Activated gamma-delta T cell (primary cell): ENCODE data around the gene BHLHE41.

Experiments
- DNase-seq: peaks from one replicate; lab custom pipeline; 2025; lab: John Stamatoyannopoulos, UW

The BHLHE41 gene

GRCh38 chr12:26134540-26134939 lies 9.7 kb upstream of the BHLHE41 start:
- DNase-seq = no peak

DNA sequence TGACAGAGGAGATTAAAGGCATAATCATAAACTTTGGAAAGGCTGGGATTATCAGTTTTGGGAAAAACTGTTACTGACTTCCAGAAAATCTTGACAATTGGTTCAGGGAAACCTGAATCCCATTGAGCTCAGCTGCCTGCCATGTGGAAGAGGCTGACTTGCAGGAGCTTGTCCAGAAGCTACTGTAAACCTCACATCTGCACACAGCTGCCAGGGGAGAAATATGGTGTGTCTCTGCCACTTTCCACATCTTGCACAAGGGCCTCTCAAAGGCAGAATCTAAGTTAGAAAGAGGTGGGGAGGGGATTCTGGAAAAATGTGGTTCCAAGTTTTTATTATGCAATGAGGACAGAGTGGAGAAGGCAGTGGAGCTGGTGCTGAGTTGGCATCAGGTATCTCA lies 8.7 kb upstream of the BHLHE41 start:
- DNase-seq = no peak

GRCh38 chr12:26132866-26133265 lies 8.0 kb upstream of the BHLHE41 start:
- DNase-seq = no peak

- no peak for DNase-seq
Measured at GRCh38 chr12:26131936-26132335, 7.1 kb upstream of the BHLHE41 start.

DNA sequence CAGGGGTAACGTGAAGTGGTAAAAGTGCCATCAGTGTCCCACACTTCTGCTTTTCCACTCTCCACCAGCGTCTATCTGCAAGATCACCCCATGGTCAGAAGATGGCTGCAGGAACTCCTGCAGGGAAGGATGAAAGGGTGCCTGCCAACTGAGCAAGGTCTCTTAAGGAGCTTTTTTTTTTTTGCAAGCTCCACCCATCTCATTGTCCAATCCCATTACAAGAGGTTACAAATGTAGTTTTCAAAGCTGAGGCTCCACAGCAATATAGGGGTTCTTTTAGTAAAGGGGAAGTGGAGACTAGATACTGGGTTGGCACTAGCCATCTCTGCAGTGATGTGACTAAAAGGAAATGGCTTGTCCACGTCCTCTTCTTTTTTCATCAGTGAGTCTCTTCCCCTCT lies 5.9 kb upstream of the BHLHE41 start:
- DNase-seq = no peak

DNA sequence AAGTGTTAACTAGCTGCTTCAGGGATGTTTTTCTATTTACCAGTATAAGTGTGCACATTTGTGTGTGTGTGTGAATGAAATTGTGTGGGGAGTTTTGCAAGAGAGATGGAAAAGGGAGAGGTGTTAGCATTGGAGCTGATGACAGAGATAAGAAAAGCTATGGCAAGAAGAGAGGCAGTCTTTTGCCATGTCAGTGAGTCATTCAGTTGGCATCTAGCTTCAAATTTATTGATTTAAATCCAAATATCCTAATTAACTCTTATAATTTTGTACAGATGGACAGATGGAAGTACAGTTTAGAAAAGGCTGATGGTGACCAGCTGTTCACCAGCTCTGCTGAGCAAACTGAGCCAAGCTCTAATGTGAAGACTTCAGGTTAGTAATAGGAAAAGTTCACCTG lies 3.3 kb upstream of the BHLHE41 start:
- DNase-seq = no peak

- no peak for DNase-seq
Measured at GRCh38 chr12:26127404-26127803, 2.6 kb upstream of the BHLHE41 start.

DNA sequence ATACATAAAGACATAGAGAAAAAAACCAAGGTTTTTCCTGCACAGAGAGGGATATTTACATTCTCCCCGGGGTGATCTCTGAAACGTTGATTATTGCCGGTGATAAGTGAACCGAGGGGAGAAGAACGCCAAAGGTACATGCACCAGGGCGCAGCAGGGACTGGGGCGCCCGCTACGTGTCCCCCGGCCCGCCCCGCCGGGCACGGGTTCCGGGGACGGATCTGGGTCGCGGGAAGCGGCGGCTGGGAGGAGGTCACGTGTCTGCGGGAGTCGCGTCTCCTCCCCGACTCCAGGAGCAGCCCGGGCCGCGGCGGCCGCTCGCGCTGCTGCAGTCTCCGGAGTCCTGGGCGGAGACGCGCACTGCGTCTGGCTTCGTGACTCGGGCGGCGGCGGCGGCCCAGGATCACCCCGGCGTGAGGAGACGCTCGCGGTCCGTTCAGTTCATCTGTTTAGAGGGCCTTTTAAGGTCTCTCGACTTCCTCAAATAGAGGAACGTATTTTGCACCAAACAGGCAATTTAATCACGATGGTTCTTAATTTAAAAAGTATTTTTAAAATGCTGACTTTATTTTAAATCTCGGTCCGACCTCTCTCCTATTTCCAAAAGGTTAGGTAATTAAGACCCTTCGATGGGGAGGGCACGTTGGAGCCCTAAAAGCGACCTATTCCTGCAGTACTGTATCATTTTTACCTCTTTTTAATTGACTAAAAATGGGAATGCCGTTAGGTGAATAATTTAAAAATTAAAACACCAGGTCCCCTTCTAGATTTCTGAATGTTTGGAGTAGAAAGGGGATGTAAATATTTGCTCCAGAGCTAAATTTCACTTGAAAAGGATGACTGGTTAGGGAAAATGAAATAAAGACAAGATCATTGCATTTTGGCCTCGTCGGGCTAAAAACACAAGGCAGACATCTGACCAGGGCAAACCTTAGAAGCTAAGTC lies 1.8 kb upstream of the BHLHE41 start:
- peak; percentile 14 for DNase-seq

GRCh38 chr12:26125400-26126339 lies 833 bp upstream of the BHLHE41 start:
- no peak for DNase-seq

DNA sequence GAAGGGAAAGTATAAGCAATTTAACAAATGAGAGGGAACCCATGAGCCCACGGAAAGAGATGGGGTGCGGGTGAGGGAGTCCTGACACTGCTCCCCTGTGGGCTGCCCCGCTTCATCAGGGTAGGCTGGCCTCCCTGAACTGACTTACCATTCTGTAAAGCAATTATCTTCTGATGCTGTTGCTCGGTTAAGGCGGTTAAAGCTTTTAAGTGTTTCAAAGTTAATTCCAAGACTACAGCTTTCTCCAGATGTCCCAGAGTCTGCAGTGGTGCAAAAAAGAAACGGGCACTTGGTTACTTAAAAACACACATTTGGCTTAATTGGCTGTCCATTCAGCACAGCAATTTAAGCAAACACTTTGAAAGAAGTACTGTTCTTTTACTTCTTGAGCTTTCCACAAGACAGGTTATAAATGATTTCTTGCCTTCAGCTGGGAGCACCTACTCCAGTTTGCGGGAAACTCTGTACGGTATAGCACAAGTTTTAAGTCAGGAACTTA lies 1.3 kb downstream of the BHLHE41 start:
- DNase-seq = no peak

GRCh38 chr12:26122681-26123481 lies 2.0 kb downstream of the BHLHE41 start:
- DNase-seq = peak; percentile 13

GRCh38 chr12:26122061-26122680 lies 2.7 kb downstream of the BHLHE41 start:
- no peak for DNase-seq

DNA sequence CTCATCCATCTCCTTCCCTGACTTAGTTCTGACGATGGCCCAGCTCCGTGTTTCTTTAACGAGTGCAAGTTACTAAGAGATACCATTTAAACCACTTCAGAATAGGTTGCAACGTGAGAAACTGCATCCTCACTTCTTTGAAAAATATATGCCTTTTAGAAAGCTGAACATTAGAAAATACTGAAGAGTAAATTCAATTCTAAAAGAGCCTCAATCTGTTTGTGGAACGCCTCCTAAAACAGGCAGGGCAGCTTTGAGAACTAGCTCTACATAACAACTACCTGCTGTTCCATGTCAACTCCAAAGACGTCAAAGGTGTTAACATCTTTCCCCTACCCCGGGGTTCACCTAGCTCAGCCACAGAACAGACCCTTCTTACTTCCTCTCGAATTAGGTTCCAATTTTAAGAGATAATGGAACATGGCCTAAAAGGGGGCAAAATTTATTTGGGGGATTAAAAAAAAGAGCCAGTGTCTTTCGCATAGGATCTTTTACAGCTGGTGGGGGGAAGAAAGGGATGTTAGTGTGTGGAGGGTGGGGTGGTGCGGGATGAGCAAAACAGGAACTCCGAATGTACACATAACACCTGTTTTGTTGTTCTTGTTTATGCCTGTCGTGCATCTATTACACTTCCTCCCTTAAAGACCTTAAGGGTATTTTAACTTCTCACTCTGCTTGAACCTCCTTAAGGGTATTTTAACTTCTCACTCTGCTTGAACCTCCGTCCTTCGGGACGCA lies 3.3 kb downstream of the BHLHE41 start:
- no peak for DNase-seq

GRCh38 chr12:26120561-26121274 lies 4.1 kb downstream of the BHLHE41 start:
- no peak for DNase-seq

GRCh38 chr12:26119391-26119989 lies 5.3 kb downstream of the BHLHE41 start:
- no peak for DNase-seq

- no peak for DNase-seq
Measured at GRCh38 chr12:26118308-26118707, 6.5 kb downstream of the BHLHE41 start.

- DNase-seq = no peak
Measured at GRCh38 chr12:26116829-26117715, 7.8 kb downstream of the BHLHE41 start.

GRCh38 chr12:26114720-26115401 lies 10.0 kb downstream of the BHLHE41 start:
- no peak for DNase-seq
